ENCODE measurements around the gene ZNF574. TPM values are rescaled to one million over a fixed set of nuclear protein-coding genes. Genes with fewer than 3 reads are reported as not detected.

The ZNF574 gene
- total RNA-seq, 1 donor = 21.5 TPM

Other genes starting within 250 kb of the ZNF574 start
- gene LYPD4, start 231.5 kb upstream of the ZNF574 start, total RNA-seq = not detected
- not detected for gene DMRTC2, start 231.1 kb upstream of the ZNF574 start, total RNA-seq
- gene RPS19, start 215.9 kb upstream of the ZNF574 start, total RNA-seq = 1,086 TPM
- gene CD79A, start 198.9 kb upstream of the ZNF574 start, total RNA-seq = 47.3 TPM
- 200 TPM for gene ARHGEF1, start 193.0 kb upstream of the ZNF574 start, total RNA-seq
- gene ERFL, start 147.7 kb upstream of the ZNF574 start, total RNA-seq = 0.21 TPM
- gene RABAC1, start 116.8 kb upstream of the ZNF574 start, total RNA-seq = 44.6 TPM
- gene ATP1A3, start 81.9 kb upstream of the ZNF574 start, total RNA-seq = 1.7 TPM
- 0.21 TPM for gene GRIK5, start 6.0 kb upstream of the ZNF574 start, total RNA-seq
- 8.3 TPM for gene POU2F2, start 56.3 kb downstream of the ZNF574 start, total RNA-seq
- 128 TPM for gene DEDD2, start 141.5 kb downstream of the ZNF574 start, total RNA-seq
- 5.2 TPM for gene ZNF526, start 144.1 kb downstream of the ZNF574 start, total RNA-seq
- gene GSK3A, start 166.4 kb downstream of the ZNF574 start, total RNA-seq = 13.1 TPM
- gene ERF, start 179.0 kb downstream of the ZNF574 start, total RNA-seq = 35.2 TPM
- gene CIC, start 193.1 kb downstream of the ZNF574 start, total RNA-seq = 36.0 TPM
- not detected for gene PRR19, start 226.0 kb downstream of the ZNF574 start, total RNA-seq
- gene PAFAH1B3, start 226.5 kb downstream of the ZNF574 start, total RNA-seq = 8.7 TPM
- gene TMEM145, start 237.1 kb downstream of the ZNF574 start, total RNA-seq = not detected
- 1.6 TPM for gene MEGF8, start 249.5 kb downstream of the ZNF574 start, total RNA-seq

Data from mononuclear cell (primary cell).